Camera-type eye (tissue), 1 donor: ENCODE measurements around the gene GARIN1A. TPM values are rescaled to one million over a fixed set of nuclear protein-coding genes. Genes with fewer than 3 reads are reported as not detected.

ENCODE experiments used
- total RNA-seq: library from RNA; depleted of rRNA; stranded (reverse); fragments of >200 nt; gene quantifications from one replicate; pipeline ENCODE4 v1.2.3, GENCODE V29; 2014

The GARIN1A gene
- 0.49 TPM for total RNA-seq

DNA sequence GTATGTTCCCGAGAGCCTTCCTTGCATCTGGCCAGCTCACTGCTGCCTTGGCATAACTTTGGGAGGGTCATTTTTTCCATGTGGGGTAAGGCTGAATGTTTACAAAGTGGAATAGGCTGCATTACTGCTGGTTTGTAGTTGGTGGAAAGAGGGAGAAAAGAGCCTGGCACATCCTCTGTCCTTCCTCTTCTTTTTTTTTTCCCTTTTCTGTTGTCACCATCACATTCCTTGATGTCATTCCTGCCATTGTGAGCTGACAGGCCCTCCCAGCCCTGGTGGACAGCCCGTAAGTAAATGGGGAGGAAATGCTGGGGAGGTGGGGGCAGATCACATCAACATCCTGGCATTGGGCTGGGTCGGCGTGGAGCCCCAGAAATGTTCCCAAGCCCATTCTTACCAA is at the start of gene GARIN1A:
GARIN1A (plus strand) TSS at position 301 of the 400 bp plus-strand sequence. CDS start 106 bp downstream, outside the sequence.

Other genes with a start within 250 kb of the GARIN1A start
- 27.8 TPM for gene HILPDA, start 216.4 kb upstream of the GARIN1A start, total RNA-seq
- 38.6 TPM for gene METTL2B, start 195.5 kb upstream of the GARIN1A start, total RNA-seq
- gene CALU, start 67.1 kb downstream of the GARIN1A start, total RNA-seq = 155 TPM
- 35.2 TPM for gene OPN1SW, start 103.5 kb downstream of the GARIN1A start, total RNA-seq
- gene CCDC136, start 119.7 kb downstream of the GARIN1A start, total RNA-seq = 60.3 TPM
- 92.8 TPM for gene FLNC, start 158.1 kb downstream of the GARIN1A start, total RNA-seq
- 76.9 TPM for gene ATP6V1F, start 190.6 kb downstream of the GARIN1A start, total RNA-seq
- 1.9 TPM for gene KCP, start 238.4 kb downstream of the GARIN1A start, total RNA-seq